CD4-positive, alpha-beta T cell (primary cell): ENCODE measurements around the gene NEUROD1. TPM values are rescaled to one million over a fixed set of nuclear protein-coding genes. Genes with fewer than 3 reads are reported as not detected.
A peak's percentile ranks its signal among the peaks of the same experiment; 100 is the strongest.

ENCODE experiments used
- ATAC-seq: fragments of 200-7000 bp; cut with Tn5 transposase; one replicate; pipeline ENCODE4 v1.10.0; 2022; ENCODE audit warnings: mild to moderate bottlenecking; ENCODE audit not compliant: poor library complexity
- CTCF ChIA-PET: fragments of 350-600 bp; sonication (Branson Sonifier 250); formaldehyde crosslinking; loops from one replicate; lab custom pipeline; 2021; ENCODE audit warnings: antibody characterized with exemption, inconsistent platforms; lab: Charles Lee
- POLR2A ChIA-PET: fragments of 350-600 bp; sonication (Branson Sonifier 250); formaldehyde crosslinking; loops from one replicate; lab custom pipeline; 2021; ENCODE audit warnings: antibody characterized with exemption, inconsistent platforms; lab: Charles Lee
- DNase-seq, 14 experiments: peaks; one replicate each; pipeline ENCODE4 v3.0.0-alpha.2; 2013 to 2020; ENCODE audit warnings: mixed read lengths in 2 of 14
- H3K27ac ChIP-seq, 2 donors: one replicate each; pipeline versions ENCODE4 v1.5.1 to v1.7.0; 2013; ENCODE audit warnings: low read length in 2 of 2, low read depth in 1 of 2, mild to moderate bottlenecking in 1 of 2
- H3K27me3 ChIP-seq, 2 experiments: 1 replicate in 1 of 2; 2 replicates in 1 of 2; pipeline versions ENCODE4 v1.6.1 to v1.7.0; 2013; ENCODE audit warnings: low read length in 2 of 2, control low read depth in 1 of 2, mild to moderate bottlenecking in 1 of 2, moderate library complexity in 1 of 2; ENCODE audit not compliant: insufficient read depth in 2 of 2, control insufficient read depth in 1 of 2
- H3K36me3 ChIP-seq: one replicate; pipeline ENCODE4 v1.6.1; 2013; ENCODE audit warnings: low read length, control low read depth; ENCODE audit not compliant: insufficient read depth
- H3K4me1 ChIP-seq: one replicate; pipeline ENCODE4 v1.6.1; 2013; ENCODE audit warnings: low read length, control low read depth; ENCODE audit not compliant: insufficient read depth
- H3K4me3 ChIP-seq: one replicate; pipeline ENCODE4 v1.5.1; 2013; ENCODE audit warnings: mild to moderate bottlenecking, low read length, moderate library complexity
- H3K9me3 ChIP-seq, 2 experiments: 1 replicate in 1 of 2; 2 replicates in 1 of 2; pipeline versions ENCODE4 v1.6.1 to v1.7.0; 2013; ENCODE audit warnings: low read length in 2 of 2, mild to moderate bottlenecking in 2 of 2, control low read depth in 1 of 2, moderate library complexity in 1 of 2; ENCODE audit not compliant: control insufficient read depth in 1 of 2, insufficient read depth in 1 of 2
- H3K27ac Mint-ChIP-seq: one replicate; pipeline ENCODE4 v1.8.0; 2020; ENCODE audit warnings: mixed read lengths
- H3K27me3 Mint-ChIP-seq: one replicate; pipeline ENCODE4 v1.8.0; 2021; ENCODE audit warnings: mixed read lengths
- H3K36me3 Mint-ChIP-seq: one replicate; pipeline ENCODE4 v1.8.0; 2021; ENCODE audit warnings: low read depth, mixed read lengths
- H3K4me1 Mint-ChIP-seq: one replicate; pipeline ENCODE4 v1.8.0; 2021; ENCODE audit warnings: low read depth, mixed read lengths
- H3K4me3 Mint-ChIP-seq: one replicate; pipeline ENCODE4 v1.8.0; 2020; ENCODE audit warnings: mild to moderate bottlenecking, mixed read lengths
- H3K9me3 Mint-ChIP-seq: one replicate; pipeline ENCODE4 v1.8.0; 2020; ENCODE audit warnings: mixed read lengths
- intact Hi-C, 2 experiments: fragments of 100-400 bp; cut with DNase I in 1 of 2; cut with micrococcal nuclease in 1 of 2; formaldehyde crosslinking; loops; one replicate each; pipeline versions ENCODE4 v1.15.1 to v1.9.0; 2023 to 2025; cut with DNase I, micrococcal nuclease
- total RNA-seq, 174 experiments: library from RNA in 2 of 174; stranded (reverse) in 2 of 174; gene quantifications; one replicate each; pipeline ENCODE4 v1.2.3 and lab custom pipeline; 2021 to 2026
- TF ChIP-seq, protein P1 (sequence below): fragments of 200-600 bp; IDR thresholded peaks from one replicate; pipeline ENCODE4 v1.8.0; 2022; ENCODE audit warnings: antibody characterized with exemption, mild to moderate bottlenecking

Gene NEUROD1
- total RNA-seq, 2 experiments from 2014 or later, result not detected

DNA sequence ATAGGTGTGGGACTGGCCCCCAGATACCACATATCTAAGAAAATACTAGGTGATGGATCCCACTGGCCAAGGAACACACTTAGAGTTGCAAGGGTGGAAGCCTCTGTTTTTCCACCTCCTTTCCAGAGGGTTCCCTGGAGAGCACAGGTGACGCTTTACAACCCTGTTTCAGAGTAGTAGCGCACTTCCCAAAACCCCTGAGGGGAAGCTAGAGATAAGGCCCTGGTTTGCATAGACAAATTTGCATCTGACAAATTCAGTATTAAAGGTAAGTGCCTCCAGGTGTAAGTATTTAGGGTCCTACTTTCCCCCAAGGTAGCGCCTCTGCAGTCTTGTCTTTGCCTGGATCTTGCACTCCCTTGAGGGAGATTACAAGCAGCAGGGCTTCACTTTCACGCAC is 22.9 kb downstream of the NEUROD1 start:
- POLR2A ChIA-PET, result no interaction called here

DNA sequence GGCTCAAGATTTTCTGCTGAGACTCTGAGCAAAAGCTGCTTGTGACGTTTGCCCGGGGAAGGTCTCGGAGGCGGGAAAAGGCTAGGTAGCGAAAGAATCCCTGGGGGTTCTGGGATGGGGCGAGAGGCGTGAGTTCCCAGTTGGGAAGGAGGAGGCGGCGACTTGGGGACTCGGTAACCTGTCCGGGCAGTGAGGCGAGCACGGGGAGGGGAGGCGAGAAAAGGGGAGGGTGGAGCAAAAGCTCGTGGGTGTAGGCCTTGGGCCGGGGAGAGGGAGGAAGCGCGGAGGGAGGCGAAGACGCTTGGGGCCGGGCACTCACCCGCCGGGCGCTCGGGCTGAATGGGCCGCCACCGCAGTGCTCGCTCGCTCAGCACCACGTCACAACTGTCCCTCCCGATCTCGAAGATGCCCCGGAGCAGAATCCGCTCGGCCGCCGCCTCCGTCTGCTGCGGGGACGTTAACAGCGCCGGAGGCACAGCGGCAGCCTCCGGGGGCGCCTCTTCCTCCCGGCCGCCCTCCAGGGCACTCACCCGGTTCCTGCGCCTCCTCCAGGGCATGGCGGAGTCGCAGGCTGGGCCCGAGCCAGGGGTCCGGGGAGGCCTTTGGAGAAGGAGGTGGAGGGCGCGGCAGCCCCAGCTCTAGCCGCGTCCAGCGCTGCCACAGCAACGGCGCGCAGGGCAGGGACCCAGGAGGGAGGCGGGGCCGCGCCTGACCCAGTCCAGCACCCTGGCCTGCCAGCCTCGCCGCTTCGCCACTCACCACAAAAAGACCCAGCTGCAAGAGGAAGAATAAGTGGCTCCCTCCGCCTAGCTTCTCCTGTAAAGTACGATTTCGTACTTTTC is 23.6 kb downstream of the NEUROD1 start, which contains the start of gene CERKL:
Gene CERKL (minus strand): TSS at position 656 of the 842 bp plus-strand sequence. CDS start 99 bp downstream, at position 557.
- H3K9me3 ChIP-seq, result peaks cover 0 to 6% of the 10 kb centered on the region in 2 experiments
- CTCF ChIA-PET, result interaction anchor here (1.0 kb wide), 1 partner anchor 34 kb away, joined by 3 read pairs; no protein-coding TSS in a partner anchor
- ATAC-seq, result no peak
- H3K4me1 Mint-ChIP-seq, result no peaks in the 10 kb centered on the region
- TF ChIP-seq, protein P1, sequence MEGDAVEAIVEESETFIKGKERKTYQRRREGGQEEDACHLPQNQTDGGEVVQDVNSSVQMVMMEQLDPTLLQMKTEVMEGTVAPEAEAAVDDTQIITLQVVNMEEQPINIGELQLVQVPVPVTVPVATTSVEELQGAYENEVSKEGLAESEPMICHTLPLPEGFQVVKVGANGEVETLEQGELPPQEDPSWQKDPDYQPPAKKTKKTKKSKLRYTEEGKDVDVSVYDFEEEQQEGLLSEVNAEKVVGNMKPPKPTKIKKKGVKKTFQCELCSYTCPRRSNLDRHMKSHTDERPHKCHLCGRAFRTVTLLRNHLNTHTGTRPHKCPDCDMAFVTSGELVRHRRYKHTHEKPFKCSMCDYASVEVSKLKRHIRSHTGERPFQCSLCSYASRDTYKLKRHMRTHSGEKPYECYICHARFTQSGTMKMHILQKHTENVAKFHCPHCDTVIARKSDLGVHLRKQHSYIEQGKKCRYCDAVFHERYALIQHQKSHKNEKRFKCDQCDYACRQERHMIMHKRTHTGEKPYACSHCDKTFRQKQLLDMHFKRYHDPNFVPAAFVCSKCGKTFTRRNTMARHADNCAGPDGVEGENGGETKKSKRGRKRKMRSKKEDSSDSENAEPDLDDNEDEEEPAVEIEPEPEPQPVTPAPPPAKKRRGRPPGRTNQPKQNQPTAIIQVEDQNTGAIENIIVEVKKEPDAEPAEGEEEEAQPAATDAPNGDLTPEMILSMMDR, result no peak
- no peak within 1 kb of the TSS for H3K27ac Mint-ChIP-seq
- POLR2A ChIA-PET, result no interaction called here
- no peaks in the 10 kb centered on the region for H3K36me3 Mint-ChIP-seq
- intact Hi-C loops, result no loop called here
- H3K4me3 Mint-ChIP-seq, result peak within 1 kb of the TSS; percentile 84
- H3K27ac ChIP-seq, result no peak within 1 kb of the TSS
- no peaks in the 10 kb centered on the region for H3K9me3 Mint-ChIP-seq
- peaks cover 12% of the 10 kb centered on the region for H3K4me1 ChIP-seq
- H3K27me3 Mint-ChIP-seq, result peaks cover 64% of the 10 kb centered on the region
- H3K4me3 ChIP-seq, result peak within 1 kb of the TSS; percentile 44
- H3K27me3 ChIP-seq, result peaks cover 27 to 39% of the 10 kb centered on the region in 2 experiments
- DNase-seq, result peak in 3 of 14 experiments; percentile 8 to 17 (median 10)
- H3K36me3 ChIP-seq, result no peaks in the 10 kb centered on the region

More for the DNA sequence above, 22.9 kb downstream of the NEUROD1 start:
- Mint-ChIP-seq H3K4me3 (peak overlapping the region; percentile 62), H3K27ac (no peak overlapping the region), H3K9me3 (no peaks in the 10 kb centered on the region), H3K27me3 (peaks cover 57% of the 10 kb centered on the region), H3K36me3 (no peaks in the 10 kb centered on the region), H3K4me1 (no peaks in the 10 kb centered on the region)
- Histone ChIP-seq H3K36me3 (no peaks in the 10 kb centered on the region), H3K9me3 (peaks cover 0 to 6% of the 10 kb centered on the region in 2 experiments), H3K27me3 (peaks cover 27 to 39% of the 10 kb centered on the region in 2 experiments), H3K27ac (no peak overlapping the region), H3K4me1 (peaks cover 12% of the 10 kb centered on the region), H3K4me3 (no peak overlapping the region)
- ATAC-seq (no peak), DNase-seq (no peak)
- TF ChIP-seq, protein P1, result no peak
- intact Hi-C loops, result no loop called here
- CTCF ChIA-PET, result no interaction called here

DNA sequence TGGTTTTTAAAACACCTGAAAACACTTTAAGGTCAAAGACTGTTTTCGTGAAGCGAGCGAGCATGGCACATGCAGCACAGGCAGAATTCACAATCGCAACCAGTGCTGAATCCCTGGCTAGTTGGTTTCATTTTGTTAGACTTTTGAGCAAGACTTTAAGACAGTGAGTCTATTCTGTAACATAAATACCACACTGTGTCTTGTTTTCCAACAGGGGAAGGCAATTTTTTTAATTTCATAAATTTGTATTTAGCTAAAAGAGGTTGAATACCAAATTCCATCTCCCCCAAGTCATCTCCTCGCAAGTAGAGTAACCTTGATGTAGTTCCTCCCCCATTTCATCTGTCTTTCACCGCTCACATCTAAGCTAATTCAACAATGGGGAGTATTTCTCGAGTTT is 24.8 kb downstream of the NEUROD1 start:
- no peak overlapping the region for H3K27ac ChIP-seq
- ChIA-PET POLR2A (no interaction called here), CTCF (no interaction called here)
- H3K9me3 ChIP-seq, result peaks cover 0 to 6% of the 10 kb centered on the region in 2 experiments
- ATAC-seq (no peak), DNase-seq (no peak)
- TF ChIP-seq, protein P1, result no peak
- Mint-ChIP-seq H3K27me3 (peaks cover 65% of the 10 kb centered on the region), H3K27ac (no peak overlapping the region), H3K4me1 (no peaks in the 10 kb centered on the region), H3K9me3 (no peaks in the 10 kb centered on the region), H3K4me3 (no peak overlapping the region), H3K36me3 (no peaks in the 10 kb centered on the region)
- peaks cover 12% of the 10 kb centered on the region for H3K4me1 ChIP-seq
- no peaks in the 10 kb centered on the region for H3K36me3 ChIP-seq
- intact Hi-C loops, result no loop called here
- no peak overlapping the region for H3K4me3 ChIP-seq
- H3K27me3 ChIP-seq, result peaks cover 27 to 39% of the 10 kb centered on the region in 2 experiments
